ENCODE data around the gene CDCA4.
A peak's percentile ranks its signal among the peaks of the same experiment; 100 is the strongest.

GRCh38 chr14:105059035-105059924, 38.4 kb upstream of the CDCA4 start:
- TF ChIP-seq CTCF (IDR thresholded peaks at IDR 0.05) (peak; percentile 16), EZH2 (IDR thresholded peaks at IDR 0.05; ENCODE audit: borderline replicate concordance, insufficient read depth, low read depth, low read length, poor library complexity, severe bottlenecking) (no peak)
